Activated naive CD4-positive, alpha-beta T cell treated with anti-CD3 and anti-CD28 coated beads, Interleukin-2, amount 10 ng/mL, durations not matched to agents 7 days and 5 days (primary cell): ENCODE measurements around the gene UBE2D1.

Source experiments
- CTCF ChIA-PET: fragments of 350-600 bp; sonication (Branson Sonifier 250); formaldehyde crosslinking; loops from one replicate; lab custom pipeline; 2021; ENCODE audit warnings: antibody characterized with exemption; lab: Charles Lee
- DNase-seq: peaks from one replicate; pipeline ENCODE4 v3.0.0-alpha.2; 2020
- H3K27ac Mint-ChIP-seq: one replicate; pipeline ENCODE4 v1.8.0; 2021; ENCODE audit warnings: mild to moderate bottlenecking, moderate library complexity, mixed read lengths
- H3K27me3 Mint-ChIP-seq: one replicate; pipeline ENCODE4 v1.8.0; 2021; ENCODE audit warnings: mild to moderate bottlenecking, mixed read lengths
- H3K36me3 Mint-ChIP-seq: one replicate; pipeline ENCODE4 v1.8.0; 2021; ENCODE audit warnings: mixed read lengths
- H3K4me1 Mint-ChIP-seq: one replicate; pipeline ENCODE4 v1.8.0; 2021; ENCODE audit warnings: mixed read lengths
- H3K4me3 Mint-ChIP-seq: one replicate; pipeline ENCODE4 v1.8.0; 2021; ENCODE audit warnings: mild to moderate bottlenecking, moderate library complexity, mixed read lengths
- H3K9me3 Mint-ChIP-seq: one replicate; pipeline ENCODE4 v1.8.0; 2021; ENCODE audit warnings: mixed read lengths

UBE2D1 gene

DNA sequence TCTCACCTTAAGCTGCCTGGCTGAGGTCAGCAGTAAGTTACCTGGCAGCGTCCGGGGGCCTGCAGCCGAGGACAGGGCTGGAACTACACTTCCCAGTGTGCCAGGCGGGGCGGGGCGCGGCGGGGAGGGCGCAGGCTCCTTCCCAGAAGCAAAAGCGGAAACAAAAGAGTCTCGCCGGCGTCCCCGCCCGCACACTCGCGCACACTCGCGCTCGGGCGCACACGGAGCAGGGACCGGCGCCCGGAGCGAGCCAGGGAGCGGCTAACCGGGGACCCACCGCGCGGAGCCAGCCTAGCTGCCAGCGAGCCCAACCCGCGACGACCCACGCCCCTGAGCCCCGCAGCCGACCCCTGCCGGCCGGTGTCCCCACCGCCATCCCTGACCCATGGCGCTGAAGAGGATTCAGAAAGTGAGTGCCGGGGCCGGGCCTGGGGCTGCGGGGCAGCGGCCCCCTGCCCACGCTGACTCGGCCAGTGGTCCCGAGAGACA lies at the start of gene UBE2D1:
UBE2D1 (plus strand) TSS at position 190 of the 489 bp plus-strand sequence; CDS start at position 386, 196 bp downstream.
- peaks cover 3% of the 10 kb centered on the region for H3K27me3 Mint-ChIP-seq
- CTCF ChIA-PET: interaction anchor here (1.0 kb wide), 2 partner anchors 50 to 156 kb away, joined by 3 to 4 read pairs; no protein-coding TSS in a partner anchor
- H3K4me1 Mint-ChIP-seq: peaks cover 22% of the 10 kb centered on the region
- no peaks in the 10 kb centered on the region for H3K9me3 Mint-ChIP-seq
- peak; percentile 88 for DNase-seq
- peak within 1 kb of the TSS; percentile 91 for H3K4me3 Mint-ChIP-seq
- H3K27ac Mint-ChIP-seq: peak within 1 kb of the TSS; percentile 39
- H3K36me3 Mint-ChIP-seq: peaks cover 9% of the 10 kb centered on the region

DNA sequence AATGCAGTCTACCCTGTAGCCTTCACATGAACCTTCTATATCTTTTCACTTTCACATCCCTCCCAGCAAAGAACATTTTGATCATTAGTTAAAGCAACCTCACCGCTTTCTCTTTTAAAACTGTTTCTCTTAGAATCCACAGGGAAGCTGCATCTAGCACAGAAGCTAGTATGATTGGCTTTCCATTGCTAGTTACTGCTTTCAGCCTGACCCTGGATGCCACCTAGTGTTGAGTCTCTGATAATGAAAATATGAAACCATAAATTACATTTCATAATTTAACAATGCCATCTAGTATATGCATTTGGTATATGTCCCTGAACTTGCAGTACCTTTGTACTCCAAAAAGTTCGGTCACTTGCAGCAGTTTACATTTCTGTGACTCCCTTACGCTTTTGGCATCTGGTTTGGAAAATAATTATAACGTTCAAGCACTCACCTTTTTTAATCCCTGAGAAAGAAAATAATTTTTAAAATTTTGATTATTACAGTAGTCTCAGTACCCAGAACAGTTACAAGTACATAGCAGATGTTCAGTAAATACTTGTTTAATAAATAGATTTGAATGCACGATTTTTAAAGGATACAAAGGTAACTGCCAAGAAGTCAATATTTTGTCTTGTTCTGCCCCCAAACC lies 43.1 kb upstream of the UBE2D1 start:
- CTCF ChIA-PET: interaction anchor here (0.6 to 7.7 kb wide), 17 partner anchors 9 to 216 kb away, joined by 3 to 148 read pairs (median 4); partner anchors contain the start of genes CISD1 and IPMK
- Mint-ChIP-seq H3K4me1 (peaks cover 2% of the 10 kb centered on the region), H3K27ac (no peak overlapping the region), H3K9me3 (no peaks in the 10 kb centered on the region), H3K27me3 (no peaks in the 10 kb centered on the region), H3K36me3 (peaks cover 8% of the 10 kb centered on the region), H3K4me3 (no peak overlapping the region)
- DNase-seq: peak; percentile 52

DNA sequence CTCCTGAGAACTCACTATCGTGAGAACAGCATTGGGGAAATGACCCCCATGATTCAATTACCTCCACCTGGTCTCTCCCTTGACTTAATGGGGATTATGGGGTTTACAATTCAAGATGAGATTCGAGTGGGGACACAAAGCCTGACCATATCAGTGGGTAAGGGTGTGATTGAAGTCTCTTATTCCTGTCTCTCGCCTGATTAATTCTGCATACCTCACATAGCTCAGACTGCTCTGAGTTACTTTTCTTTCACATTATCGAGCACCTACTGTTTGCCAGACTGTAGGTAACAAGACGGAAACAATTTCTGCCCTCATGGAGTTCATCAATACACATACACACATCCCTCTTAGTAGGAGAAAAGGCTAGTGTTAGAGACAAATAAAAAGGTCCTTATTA lies 40.8 kb upstream of the UBE2D1 start:
- CTCF ChIA-PET: interaction anchor here (0.5 to 7.7 kb wide), 3 partner anchors 111 to 218 kb away, joined by 3 to 148 read pairs (median 3); partner anchors contain the start of gene BICC1
- H3K4me3 Mint-ChIP-seq: no peak overlapping the region

DNA sequence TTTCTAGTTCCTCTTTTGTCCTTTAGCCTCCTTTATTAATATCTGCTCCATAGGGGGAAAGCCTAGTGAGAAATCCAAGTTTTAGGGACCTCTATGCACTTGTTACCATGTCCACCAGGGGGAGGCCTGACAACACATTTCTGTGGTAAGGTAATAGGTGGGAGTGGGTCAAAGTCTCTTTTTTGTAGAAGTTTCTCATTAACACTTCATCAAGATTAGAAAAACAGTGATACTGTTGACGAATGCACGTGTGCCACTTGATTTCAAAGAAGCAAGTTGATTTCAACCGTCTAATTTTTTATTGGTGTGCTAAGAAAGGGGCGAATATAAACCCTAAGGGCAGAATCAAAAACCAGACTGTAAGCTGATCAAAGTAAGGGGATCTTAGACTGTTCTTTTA lies 35.2 kb upstream of the UBE2D1 start:
- DNase-seq: peak; percentile 73
- Mint-ChIP-seq H3K9me3 (no peaks in the 10 kb centered on the region), H3K27ac (no peak overlapping the region), H3K27me3 (peaks cover 5% of the 10 kb centered on the region), H3K4me1 (no peaks in the 10 kb centered on the region), H3K4me3 (no peak overlapping the region), H3K36me3 (no peaks in the 10 kb centered on the region)
- CTCF ChIA-PET: interaction anchor here (0.7 to 3.2 kb wide), 16 partner anchors 9 to 370 kb away, joined by 3 to 20 read pairs (median 3); partner anchors contain the start of gene TFAM

More for the DNA sequence above, 40.8 kb upstream of the UBE2D1 start:
- Mint-ChIP-seq H3K27me3 (no peaks in the 10 kb centered on the region), H3K9me3 (no peaks in the 10 kb centered on the region), H3K27ac (no peak overlapping the region), H3K4me1 (peaks cover 2% of the 10 kb centered on the region), H3K36me3 (peaks cover 7% of the 10 kb centered on the region)
- no peak for DNase-seq

DNA sequence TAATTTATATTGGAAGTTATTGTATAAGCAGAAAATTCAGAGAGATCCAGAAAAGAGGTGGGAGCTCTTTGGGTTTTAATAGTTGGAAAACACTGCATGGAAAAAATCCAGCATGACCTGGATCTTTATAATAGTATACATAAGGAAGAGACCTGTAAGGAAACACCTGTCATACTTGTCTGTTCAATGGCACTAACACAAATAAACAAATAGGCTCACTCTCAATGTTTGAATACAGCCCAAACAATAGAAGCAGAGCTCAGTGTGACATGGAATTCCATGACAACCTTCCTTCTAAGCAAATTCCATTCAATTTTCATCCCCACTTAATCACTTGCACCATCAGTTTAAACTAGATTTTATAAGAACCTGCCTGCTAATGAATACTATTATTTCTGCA lies 34.1 kb upstream of the UBE2D1 start:
- CTCF ChIA-PET: interaction anchor here (0.6 to 3.2 kb wide), 10 partner anchors 10 to 232 kb away, joined by 3 to 20 read pairs (median 4); partner anchors contain the start of gene TFAM
- Mint-ChIP-seq H3K36me3 (no peaks in the 10 kb centered on the region), H3K4me1 (no peaks in the 10 kb centered on the region), H3K9me3 (no peaks in the 10 kb centered on the region), H3K27ac (no peak overlapping the region), H3K4me3 (no peak overlapping the region), H3K27me3 (peaks cover 6% of the 10 kb centered on the region)
- no peak for DNase-seq

DNA sequence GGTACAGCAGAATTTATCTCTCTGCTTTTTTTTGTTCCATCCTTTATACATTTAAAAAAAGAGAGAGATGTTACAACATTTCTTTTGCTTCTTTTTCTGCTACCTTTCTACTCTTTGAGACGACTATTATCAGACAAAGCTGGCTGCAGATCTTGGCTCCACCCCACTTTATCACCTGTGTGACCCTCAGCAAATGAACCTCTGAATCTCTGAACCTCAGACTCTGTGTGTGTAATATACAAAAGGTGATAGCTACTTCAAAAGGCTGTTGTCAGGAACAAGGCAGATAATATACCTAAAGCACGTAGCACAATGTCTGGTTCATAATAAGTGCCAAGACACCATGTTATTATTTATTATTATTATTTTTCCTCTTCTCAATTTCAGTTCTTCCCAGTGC lies 32.6 kb upstream of the UBE2D1 start:
- peaks cover 10% of the 10 kb centered on the region for H3K27me3 Mint-ChIP-seq
- DNase-seq: no peak
- CTCF ChIA-PET: interaction anchor here (0.9 to 3.2 kb wide), 2 partner anchors 12 to 91 kb away, joined by 3 to 10 read pairs; no protein-coding TSS in a partner anchor
- no peaks in the 10 kb centered on the region for H3K36me3 Mint-ChIP-seq
- no peak overlapping the region for H3K27ac Mint-ChIP-seq
- H3K4me3 Mint-ChIP-seq: no peak overlapping the region
- H3K4me1 Mint-ChIP-seq: no peaks in the 10 kb centered on the region
- no peaks in the 10 kb centered on the region for H3K9me3 Mint-ChIP-seq

DNA sequence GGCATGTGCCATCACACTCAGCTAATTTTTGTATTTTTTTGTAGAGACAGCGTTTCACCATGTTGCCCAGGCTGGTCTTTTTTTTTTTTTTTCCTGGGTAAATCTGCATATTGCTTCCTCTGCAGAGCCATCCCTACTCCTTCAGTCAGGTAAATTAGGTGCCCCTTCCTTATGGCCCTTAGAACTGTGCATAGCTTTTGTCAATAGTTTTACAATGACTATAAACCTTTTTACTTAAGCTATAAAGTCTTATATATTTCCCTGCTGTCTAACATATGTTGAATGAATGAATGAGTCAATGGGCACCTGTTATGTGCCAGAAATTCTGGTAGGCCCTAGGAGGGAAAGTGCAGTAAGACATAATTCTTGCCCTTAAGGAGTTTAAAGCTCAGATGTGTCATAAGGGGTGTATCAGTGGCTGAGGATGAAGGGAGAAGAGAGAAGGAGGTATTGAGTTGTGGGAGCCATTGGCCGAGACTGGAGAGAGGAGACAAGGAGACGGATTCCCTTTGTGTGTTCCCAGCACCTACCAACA lies 30.6 kb upstream of the UBE2D1 start:
- CTCF ChIA-PET: interaction anchor here (1.0 to 1.2 kb wide), 2 partner anchors 11 to 126 kb away, joined by 3 read pairs; no protein-coding TSS in a partner anchor

DNA sequence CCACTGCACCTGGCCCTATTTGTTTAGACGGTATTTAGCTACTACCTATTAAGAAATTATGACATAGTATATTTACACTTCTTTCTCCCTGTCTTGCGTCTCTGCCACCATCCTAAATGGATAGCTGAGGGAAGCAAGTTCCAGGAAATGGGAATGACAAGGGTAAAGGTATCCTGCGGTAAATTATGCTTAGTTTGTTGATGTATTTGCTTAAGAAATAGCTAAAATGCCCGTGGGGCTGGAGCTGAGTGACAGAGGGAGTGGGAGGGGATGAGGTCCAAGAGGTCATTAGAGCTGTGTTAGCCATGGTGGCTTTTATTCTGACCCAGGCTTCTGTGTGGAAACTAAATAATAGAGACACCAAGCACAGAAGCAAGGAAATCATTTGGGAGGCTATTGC lies 29.0 kb upstream of the UBE2D1 start:
- DNase-seq: no peak
- no peak overlapping the region for H3K4me3 Mint-ChIP-seq
- H3K27ac Mint-ChIP-seq: no peak overlapping the region
- H3K36me3 Mint-ChIP-seq: no peaks in the 10 kb centered on the region
- H3K27me3 Mint-ChIP-seq: peaks cover 22% of the 10 kb centered on the region
- no peaks in the 10 kb centered on the region for H3K4me1 Mint-ChIP-seq
- CTCF ChIA-PET: interaction anchor here (1.6 kb wide), 1 partner anchor 15 kb away, joined by 8 read pairs; no protein-coding TSS in a partner anchor
- no peaks in the 10 kb centered on the region for H3K9me3 Mint-ChIP-seq

More for the DNA sequence above, 30.6 kb upstream of the UBE2D1 start:
- no peak overlapping the region for H3K27ac Mint-ChIP-seq
- no peak for DNase-seq
- peaks cover 14% of the 10 kb centered on the region for H3K27me3 Mint-ChIP-seq
- H3K4me3 Mint-ChIP-seq: no peak overlapping the region
- no peaks in the 10 kb centered on the region for H3K9me3 Mint-ChIP-seq
- no peaks in the 10 kb centered on the region for H3K4me1 Mint-ChIP-seq
- H3K36me3 Mint-ChIP-seq: no peaks in the 10 kb centered on the region

DNA sequence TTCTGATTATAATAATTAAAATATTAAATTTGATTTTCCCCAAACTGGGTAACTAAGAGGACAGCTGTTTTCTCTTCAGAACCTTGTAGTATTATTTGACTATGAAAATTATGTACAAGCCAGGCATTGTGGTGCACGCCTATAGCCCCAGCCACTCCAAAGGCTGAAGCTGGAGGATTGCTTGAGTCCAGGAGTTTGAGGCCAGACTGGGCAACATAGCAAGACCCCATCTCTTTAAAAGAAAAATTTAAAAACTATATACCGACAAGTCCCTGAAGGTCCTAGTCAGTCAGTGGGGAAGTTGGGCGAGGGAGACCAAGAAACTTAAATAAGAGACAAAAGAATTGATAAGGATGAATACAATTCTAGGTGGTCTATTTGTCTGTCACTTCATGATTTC lies 27.1 kb upstream of the UBE2D1 start:
- no peak overlapping the region for H3K27ac Mint-ChIP-seq
- H3K27me3 Mint-ChIP-seq: peaks cover 22% of the 10 kb centered on the region
- no peaks in the 10 kb centered on the region for H3K36me3 Mint-ChIP-seq
- no peak for DNase-seq
- no peaks in the 10 kb centered on the region for H3K4me1 Mint-ChIP-seq
- no peak overlapping the region for H3K4me3 Mint-ChIP-seq
- no peaks in the 10 kb centered on the region for H3K9me3 Mint-ChIP-seq
- CTCF ChIA-PET: interaction anchor here (1.5 kb wide), 1 partner anchor 130 kb away, joined by 6 read pairs; no protein-coding TSS in a partner anchor

DNA sequence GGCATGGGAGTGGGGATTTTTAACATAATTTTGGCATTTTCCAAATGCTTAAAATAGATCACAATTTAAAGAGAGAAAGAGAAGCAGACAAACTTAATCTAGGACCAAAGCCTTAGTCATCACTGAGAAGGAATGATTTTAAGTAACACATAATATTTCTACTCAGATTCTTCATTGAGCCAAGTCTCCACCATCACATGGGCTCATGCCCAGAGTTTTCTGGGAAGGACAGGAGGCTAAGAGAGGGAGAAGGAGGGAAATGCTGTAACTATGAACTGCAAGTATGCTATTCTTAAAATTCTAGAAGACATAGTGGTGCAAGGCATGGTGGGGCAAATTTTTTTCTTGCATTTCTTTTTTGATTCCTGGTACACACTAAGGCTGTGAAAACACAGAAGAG lies 23.8 kb upstream of the UBE2D1 start:
- CTCF ChIA-PET: no interaction called here
- no peak for DNase-seq
- H3K4me1 Mint-ChIP-seq: no peaks in the 10 kb centered on the region
- no peak overlapping the region for H3K27ac Mint-ChIP-seq
- peaks cover 20% of the 10 kb centered on the region for H3K27me3 Mint-ChIP-seq
- H3K36me3 Mint-ChIP-seq: no peaks in the 10 kb centered on the region
- H3K9me3 Mint-ChIP-seq: no peaks in the 10 kb centered on the region
- no peak overlapping the region for H3K4me3 Mint-ChIP-seq

DNA sequence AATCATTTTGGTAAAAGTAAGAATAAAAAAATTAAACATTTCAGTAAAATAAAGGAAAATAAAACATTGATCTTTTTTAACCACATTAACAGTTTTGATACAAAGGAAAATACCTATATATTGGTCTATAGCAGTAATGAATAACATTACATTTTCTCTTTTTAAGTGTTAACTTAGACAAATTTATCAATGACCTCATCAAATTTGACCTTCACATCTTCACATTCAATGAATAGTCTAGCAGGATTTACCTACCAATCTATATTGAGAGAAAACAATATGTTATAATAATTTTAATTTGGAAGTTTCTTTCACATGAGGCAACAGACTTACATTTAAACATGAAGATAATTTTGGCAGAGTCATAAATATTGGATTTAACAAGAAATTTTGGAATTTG lies 17.9 kb upstream of the UBE2D1 start:
- H3K36me3 Mint-ChIP-seq: no peaks in the 10 kb centered on the region
- H3K27me3 Mint-ChIP-seq: peaks cover 8% of the 10 kb centered on the region
- DNase-seq: no peak
- CTCF ChIA-PET: no interaction called here
- no peaks in the 10 kb centered on the region for H3K9me3 Mint-ChIP-seq
- H3K4me3 Mint-ChIP-seq: no peak overlapping the region
- no peaks in the 10 kb centered on the region for H3K4me1 Mint-ChIP-seq
- no peak overlapping the region for H3K27ac Mint-ChIP-seq

DNA sequence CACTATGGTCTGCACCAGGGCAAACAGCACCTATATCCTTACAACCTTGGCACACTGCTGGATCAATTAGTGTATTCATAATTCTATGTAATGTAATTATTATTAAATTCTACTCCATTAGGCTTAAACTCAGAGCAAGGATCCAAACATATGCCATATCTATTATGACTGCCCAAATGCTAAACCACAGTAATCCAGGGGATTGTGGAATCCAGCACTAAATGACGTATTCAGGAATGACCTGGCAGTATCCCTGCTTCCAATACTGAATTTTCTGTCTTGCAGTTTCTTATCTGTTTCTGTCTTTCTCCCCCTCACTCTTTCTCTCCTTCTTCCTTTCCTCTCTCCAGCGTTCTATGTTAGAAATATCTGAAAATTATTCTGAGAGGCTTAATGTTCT lies 16.5 kb upstream of the UBE2D1 start:
- H3K27ac Mint-ChIP-seq: no peak overlapping the region
- H3K4me3 Mint-ChIP-seq: no peak overlapping the region
- H3K27me3 Mint-ChIP-seq: peaks cover 8% of the 10 kb centered on the region
- H3K9me3 Mint-ChIP-seq: no peaks in the 10 kb centered on the region
- H3K4me1 Mint-ChIP-seq: peaks cover 11% of the 10 kb centered on the region
- no peak for DNase-seq
- CTCF ChIA-PET: no interaction called here
- H3K36me3 Mint-ChIP-seq: no peaks in the 10 kb centered on the region

DNA sequence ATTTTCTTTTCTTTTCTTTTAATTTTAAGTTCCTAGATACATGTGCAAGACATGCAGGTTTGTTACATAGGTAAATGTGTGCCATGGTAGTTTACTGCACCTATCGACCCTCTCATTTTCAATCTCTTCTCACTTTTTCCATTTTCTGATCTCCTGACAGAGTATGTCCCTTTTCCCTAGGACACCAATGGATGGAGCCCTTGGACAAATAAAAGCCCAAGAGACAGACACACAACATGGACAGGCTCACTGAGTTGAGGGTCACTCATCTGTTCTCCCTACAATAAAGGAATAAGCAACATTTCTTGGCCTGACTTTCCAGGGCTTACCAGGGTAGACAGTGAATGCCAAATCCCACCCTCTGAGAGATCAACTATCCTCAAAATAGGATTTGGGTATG lies 15.2 kb upstream of the UBE2D1 start:
- H3K9me3 Mint-ChIP-seq: no peaks in the 10 kb centered on the region
- H3K27me3 Mint-ChIP-seq: peaks cover 3% of the 10 kb centered on the region
- no peak overlapping the region for H3K4me3 Mint-ChIP-seq
- CTCF ChIA-PET: no interaction called here
- no peaks in the 10 kb centered on the region for H3K36me3 Mint-ChIP-seq
- H3K4me1 Mint-ChIP-seq: peaks cover 11% of the 10 kb centered on the region
- no peak for DNase-seq
- no peak overlapping the region for H3K27ac Mint-ChIP-seq

DNA sequence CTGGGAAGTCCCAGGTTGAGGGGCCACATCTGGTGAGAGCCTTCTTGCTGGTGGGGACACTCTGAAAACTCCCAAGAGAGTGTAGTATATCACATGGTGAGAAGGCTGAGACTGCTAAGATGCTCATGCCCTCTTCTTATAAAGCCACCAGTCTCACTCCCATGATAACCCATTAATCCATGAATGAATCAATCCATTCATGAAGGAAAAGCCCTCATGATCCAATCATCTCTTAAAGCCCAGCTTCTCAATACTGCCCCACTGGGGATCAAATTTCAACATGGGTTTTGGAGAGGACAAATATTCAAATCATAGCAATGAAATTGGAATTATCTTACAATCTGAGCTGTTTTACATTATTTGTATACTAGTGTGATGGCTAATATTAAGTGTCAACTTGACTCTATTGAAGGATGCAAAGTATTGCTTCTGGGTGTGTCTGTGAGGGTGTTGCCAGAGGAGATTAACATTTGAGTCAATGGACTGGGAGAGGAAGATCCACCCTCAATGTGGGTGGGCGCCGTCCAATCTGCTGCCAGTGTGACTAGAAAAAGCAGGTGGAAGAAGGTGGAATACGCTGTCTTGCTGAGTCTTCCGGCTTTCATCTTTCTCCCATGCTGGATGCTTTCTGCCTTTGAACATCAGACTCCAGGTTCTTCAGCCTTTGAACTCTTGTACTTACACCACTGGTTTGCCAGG lies 14.3 kb upstream of the UBE2D1 start:
- no peak overlapping the region for H3K27ac Mint-ChIP-seq
- no peaks in the 10 kb centered on the region for H3K27me3 Mint-ChIP-seq
- H3K36me3 Mint-ChIP-seq: no peaks in the 10 kb centered on the region
- DNase-seq: no peak
- CTCF ChIA-PET: no interaction called here
- H3K4me3 Mint-ChIP-seq: no peak overlapping the region
- peaks cover 11% of the 10 kb centered on the region for H3K4me1 Mint-ChIP-seq
- H3K9me3 Mint-ChIP-seq: no peaks in the 10 kb centered on the region
